Suprapubic skin (tissue), 4 donors: ENCODE measurements around the gene TNIK. TPM values are rescaled to one million over a fixed set of nuclear protein-coding genes. Genes with fewer than 3 reads are reported as not detected.

Experiments
- DNase-seq, 2 donors: peaks; one replicate each; pipeline ENCODE4 v3.0.0-alpha.2; 2019; ENCODE audit warnings: low spot score in 2 of 2
- H3K27ac ChIP-seq: fragments of 200-600 bp; sonication (generic); one replicate; pipeline ENCODE4 v1.5.1; 2019
- H3K27me3 ChIP-seq: fragments of 200-600 bp; sonication (generic); one replicate; pipeline ENCODE4 v1.5.1; 2019
- H3K36me3 ChIP-seq: fragments of 200-600 bp; sonication (generic); one replicate; pipeline ENCODE4 v1.5.1; 2019
- H3K4me1 ChIP-seq: fragments of 200-600 bp; sonication (generic); one replicate; pipeline ENCODE4 v1.5.1; 2019
- H3K4me3 ChIP-seq: fragments of 200-600 bp; sonication (generic); one replicate; pipeline ENCODE4 v1.5.1; 2019; ENCODE audit warnings: mild to moderate bottlenecking
- H3K9me3 ChIP-seq: fragments of 200-600 bp; sonication (generic); one replicate; pipeline ENCODE4 v1.5.1; 2019
- EP300 ChIP-seq: sonication (generic); formaldehyde crosslinking; IDR thresholded peaks from one replicate; pipeline ENCODE4 v1.6.1; 2017; ENCODE audit warnings: antibody characterized with exemption
- POLR2A ChIP-seq, 2 donors: fragments of 450-650 bp; IDR thresholded peaks; one replicate each; pipeline ENCODE4 v1.6.1; 2017; ENCODE audit warnings: antibody characterized with exemption in 2 of 2, mild to moderate bottlenecking in 2 of 2, moderate library complexity in 2 of 2
- POLR2AphosphoS5 ChIP-seq, 3 donors: sonication (generic); formaldehyde crosslinking; IDR thresholded peaks; one replicate each; pipeline ENCODE4 v1.6.1; 2017; ENCODE audit warnings: antibody characterized with exemption in 3 of 3
- WGBS: methylation state at CpG from one replicate; pipeline ENCODE4 v1.1.5; 2018; 5-methylcytosine and 5-hydroxymethylcytosine counted together
- total RNA-seq, 4 donors: library from RNA; depleted of rRNA; stranded (reverse); fragments of >200 nt; gene quantifications; one replicate each; pipeline ENCODE4 v1.1.0, GENCODE V29; 2016
- TF ChIP-seq, protein P1 (sequence below), 2 donors: fragments of 200-600 bp in 1 of 2; fragments of 450-650 bp in 1 of 2; sonication (generic) in 1 of 2; IDR thresholded peaks; one replicate each; pipeline ENCODE4 v1.5.1; 2016 to 2019; ENCODE audit warnings: antibody characterized with exemption in 2 of 2, mild to moderate bottlenecking in 1 of 2, moderate library complexity in 1 of 2

Gene TNIK
- total RNA-seq, 4 donors from 2014 or later, result 2.0 to 4.3 (median 3.1) TPM

- Histone ChIP-seq H3K9me3 (no peaks in the 10 kb centered on the region), H3K4me3 (no peak overlapping the region), H3K27me3 (no peaks in the 10 kb centered on the region), H3K4me1 (no peaks in the 10 kb centered on the region), H3K36me3 (no peaks in the 10 kb centered on the region), H3K27ac (no peak overlapping the region)
- WGBS, result 75% methylated on average over 1 of the region's 1 CpG
- no peak for DNase-seq
- TF ChIP-seq POLR2A (IDR thresholded peaks at IDR 0.05), result no peak
- no peak for TF ChIP-seq POLR2AphosphoS5 (IDR thresholded peaks at IDR 0.05)
- TF ChIP-seq, protein P1, sequence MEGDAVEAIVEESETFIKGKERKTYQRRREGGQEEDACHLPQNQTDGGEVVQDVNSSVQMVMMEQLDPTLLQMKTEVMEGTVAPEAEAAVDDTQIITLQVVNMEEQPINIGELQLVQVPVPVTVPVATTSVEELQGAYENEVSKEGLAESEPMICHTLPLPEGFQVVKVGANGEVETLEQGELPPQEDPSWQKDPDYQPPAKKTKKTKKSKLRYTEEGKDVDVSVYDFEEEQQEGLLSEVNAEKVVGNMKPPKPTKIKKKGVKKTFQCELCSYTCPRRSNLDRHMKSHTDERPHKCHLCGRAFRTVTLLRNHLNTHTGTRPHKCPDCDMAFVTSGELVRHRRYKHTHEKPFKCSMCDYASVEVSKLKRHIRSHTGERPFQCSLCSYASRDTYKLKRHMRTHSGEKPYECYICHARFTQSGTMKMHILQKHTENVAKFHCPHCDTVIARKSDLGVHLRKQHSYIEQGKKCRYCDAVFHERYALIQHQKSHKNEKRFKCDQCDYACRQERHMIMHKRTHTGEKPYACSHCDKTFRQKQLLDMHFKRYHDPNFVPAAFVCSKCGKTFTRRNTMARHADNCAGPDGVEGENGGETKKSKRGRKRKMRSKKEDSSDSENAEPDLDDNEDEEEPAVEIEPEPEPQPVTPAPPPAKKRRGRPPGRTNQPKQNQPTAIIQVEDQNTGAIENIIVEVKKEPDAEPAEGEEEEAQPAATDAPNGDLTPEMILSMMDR (IDR thresholded peaks at IDR 0.05), result no peak
- no peak for TF ChIP-seq EP300
Measured at GRCh38 chr3:171194965-171195364, 265.2 kb downstream of the TNIK start.

DNA sequence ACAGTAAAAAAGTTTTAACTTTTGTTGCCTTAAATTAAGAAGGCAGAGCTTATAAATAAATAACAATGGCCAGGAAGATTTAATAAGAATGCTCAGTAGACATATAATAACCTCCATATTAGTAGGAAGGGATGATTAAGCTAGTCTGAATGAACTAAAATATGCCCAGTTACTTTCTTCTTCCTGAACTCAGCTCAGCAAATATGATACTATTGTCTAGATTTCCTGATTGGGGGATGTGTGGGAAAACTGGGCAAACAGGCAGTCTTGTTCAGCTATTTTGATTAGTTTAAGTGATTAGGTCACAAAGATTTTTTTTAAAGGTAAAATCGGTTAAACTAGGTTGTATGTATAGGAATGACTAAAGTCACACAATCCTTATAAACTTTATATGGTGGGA lies 266.5 kb downstream of the TNIK start:
- no peak overlapping the region for H3K4me3 ChIP-seq
- no peak for DNase-seq
- H3K27ac ChIP-seq, result no peak overlapping the region
- H3K36me3 ChIP-seq, result no peaks in the 10 kb centered on the region
- no peaks in the 10 kb centered on the region for H3K27me3 ChIP-seq
- no peaks in the 10 kb centered on the region for H3K4me1 ChIP-seq
- WGBS, result 97% methylated on average over 1 of the region's 1 CpG
- TF ChIP-seq EP300 (no peak), POLR2A (IDR thresholded peaks at IDR 0.05) (no peak), POLR2AphosphoS5 (IDR thresholded peaks at IDR 0.05) (no peak)
- TF ChIP-seq, protein P1 (IDR thresholded peaks at IDR 0.05), result no peak
- no peaks in the 10 kb centered on the region for H3K9me3 ChIP-seq

GRCh38 chr3:171192176-171192854 lies 267.9 kb downstream of the TNIK start:
- no peaks in the 10 kb centered on the region for H3K36me3 ChIP-seq
- TF ChIP-seq, protein P1 (IDR thresholded peaks at IDR 0.05), result no peak
- TF ChIP-seq POLR2AphosphoS5 (IDR thresholded peaks at IDR 0.05) (no peak), EP300 (no peak), POLR2A (IDR thresholded peaks at IDR 0.05) (no peak)
- no peaks in the 10 kb centered on the region for H3K27me3 ChIP-seq
- H3K9me3 ChIP-seq, result no peaks in the 10 kb centered on the region
- no peak for DNase-seq
- no peak overlapping the region for H3K4me3 ChIP-seq
- H3K27ac ChIP-seq, result no peak overlapping the region
- peaks cover 4% of the 10 kb centered on the region for H3K4me1 ChIP-seq
- 79% methylated on average over 2 of the region's 2 CpGs for WGBS

- no peak for TF ChIP-seq POLR2AphosphoS5 (IDR thresholded peaks at IDR 0.05)
- TF ChIP-seq POLR2A (IDR thresholded peaks at IDR 0.05), result no peak
- TF ChIP-seq EP300, result no peak
- TF ChIP-seq, protein P1 (IDR thresholded peaks at IDR 0.05), result no peak
- Histone ChIP-seq H3K4me3 (no peak overlapping the region), H3K27me3 (no peaks in the 10 kb centered on the region), H3K9me3 (no peaks in the 10 kb centered on the region), H3K36me3 (no peaks in the 10 kb centered on the region), H3K27ac (no peak overlapping the region), H3K4me1 (peaks cover 11% of the 10 kb centered on the region)
- 48% methylated on average over 1 of the region's 1 CpG for WGBS
- no peak for DNase-seq
Measured at GRCh38 chr3:171190668-171191067, 269.5 kb downstream of the TNIK start.

DNA sequence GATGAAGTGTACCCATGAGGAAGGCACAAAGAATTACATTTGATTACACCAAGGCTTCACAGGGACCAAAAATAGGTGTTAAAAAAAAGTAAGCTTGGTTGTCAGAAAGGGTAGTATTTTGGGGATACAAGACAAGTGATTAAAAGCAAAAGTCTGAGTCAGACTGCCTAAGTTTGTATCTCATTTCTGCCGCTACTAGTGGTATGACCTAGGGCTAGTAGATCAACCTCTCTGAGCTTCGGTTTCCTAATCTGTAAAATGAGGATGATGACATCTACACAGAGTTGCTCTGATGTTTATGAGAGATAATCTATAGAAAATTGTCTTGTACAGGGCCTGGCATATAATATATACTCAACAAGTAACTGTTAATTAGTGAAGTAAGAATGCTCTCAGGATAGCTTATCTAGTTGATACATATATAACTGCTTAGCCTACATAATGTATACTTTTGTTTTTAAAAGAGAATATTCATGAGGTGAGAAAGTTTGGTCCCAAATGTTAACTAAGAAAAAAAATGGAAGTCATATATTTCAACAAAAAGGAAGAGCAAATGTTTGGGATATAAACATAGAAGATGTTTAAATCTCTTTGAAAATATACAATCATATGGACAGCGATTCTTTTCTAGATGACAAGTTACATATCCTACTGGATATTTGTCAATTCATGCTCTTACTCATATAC lies 270.7 kb downstream of the TNIK start:
- Histone ChIP-seq H3K4me1 (peaks cover 11% of the 10 kb centered on the region), H3K27me3 (no peaks in the 10 kb centered on the region), H3K9me3 (no peaks in the 10 kb centered on the region), H3K27ac (no peak overlapping the region), H3K36me3 (no peaks in the 10 kb centered on the region), H3K4me3 (no peak overlapping the region)
- no peak for DNase-seq
- TF ChIP-seq, protein P1 (IDR thresholded peaks at IDR 0.05), result no peak
- no peak for TF ChIP-seq POLR2A (IDR thresholded peaks at IDR 0.05)
- no peak for TF ChIP-seq POLR2AphosphoS5 (IDR thresholded peaks at IDR 0.05)
- no peak for TF ChIP-seq EP300
- 79% methylated on average over 3 of the region's 3 CpGs for WGBS
